Measurements from ENCODE around the gene LGSN.
"Not testable (repeated sequence)": the region's sequence is repeated elsewhere in the genome, so short reads cannot be mapped to it uniquely, and the experiment has no call there.

Gene LGSN, protein sequence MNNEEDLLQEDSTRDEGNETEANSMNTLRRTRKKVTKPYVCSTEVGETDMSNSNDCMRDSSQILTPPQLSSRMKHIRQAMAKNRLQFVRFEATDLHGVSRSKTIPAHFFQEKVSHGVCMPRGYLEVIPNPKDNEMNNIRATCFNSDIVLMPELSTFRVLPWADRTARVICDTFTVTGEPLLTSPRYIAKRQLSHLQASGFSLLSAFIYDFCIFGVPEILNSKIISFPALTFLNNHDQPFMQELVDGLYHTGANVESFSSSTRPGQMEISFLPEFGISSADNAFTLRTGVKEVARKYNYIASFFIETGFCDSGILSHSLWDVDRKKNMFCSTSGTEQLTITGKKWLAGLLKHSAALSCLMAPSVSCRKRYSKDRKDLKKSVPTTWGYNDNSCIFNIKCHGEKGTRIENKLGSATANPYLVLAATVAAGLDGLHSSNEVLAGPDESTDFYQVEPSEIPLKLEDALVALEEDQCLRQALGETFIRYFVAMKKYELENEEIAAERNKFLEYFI

DNA sequence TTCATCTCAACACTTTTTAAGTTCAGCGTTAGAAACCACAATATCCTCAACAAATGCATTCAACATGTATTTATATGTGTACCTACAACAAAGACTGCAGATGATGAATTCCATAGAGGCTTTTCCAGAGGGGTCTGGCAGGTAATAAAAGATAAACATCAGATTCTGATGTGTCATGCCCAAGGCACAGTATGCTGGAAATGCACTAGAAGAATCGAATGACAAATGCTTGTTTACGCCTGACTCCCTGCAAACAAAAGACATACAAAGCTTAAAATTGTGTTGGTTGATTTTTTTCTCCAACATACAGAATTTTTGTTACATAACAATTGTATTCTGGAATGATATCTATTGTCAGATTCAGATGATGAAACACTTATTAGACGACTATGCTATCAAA is at the start of gene LGSN:
Gene LGSN, minus strand, starts transcription at position 45 of the 400 bp plus-strand sequence. Its CDS starts 40 bp downstream, at position 5.
- DNase-seq, result no peak

DNA sequence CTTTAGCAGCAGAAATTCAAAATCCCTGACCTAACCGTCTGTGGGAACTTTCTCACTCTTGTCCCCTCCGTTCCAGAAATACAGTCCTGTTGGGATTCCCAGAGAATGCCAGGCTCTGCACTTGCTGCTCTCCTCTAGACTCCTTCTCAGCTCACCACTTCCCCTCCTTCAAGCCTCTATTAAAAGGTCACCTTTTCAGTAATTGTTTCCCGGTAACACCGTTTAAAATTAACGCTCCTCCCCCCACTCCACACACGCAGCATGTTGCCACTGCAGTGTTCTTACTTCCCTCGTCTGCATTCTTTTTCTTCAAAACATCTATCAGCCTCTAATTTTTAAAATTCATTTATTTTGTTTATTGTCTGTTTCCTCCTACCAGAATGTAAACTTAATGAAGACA is 48.6 kb upstream of the LGSN start:
- DNase-seq, result no peak

DNA sequence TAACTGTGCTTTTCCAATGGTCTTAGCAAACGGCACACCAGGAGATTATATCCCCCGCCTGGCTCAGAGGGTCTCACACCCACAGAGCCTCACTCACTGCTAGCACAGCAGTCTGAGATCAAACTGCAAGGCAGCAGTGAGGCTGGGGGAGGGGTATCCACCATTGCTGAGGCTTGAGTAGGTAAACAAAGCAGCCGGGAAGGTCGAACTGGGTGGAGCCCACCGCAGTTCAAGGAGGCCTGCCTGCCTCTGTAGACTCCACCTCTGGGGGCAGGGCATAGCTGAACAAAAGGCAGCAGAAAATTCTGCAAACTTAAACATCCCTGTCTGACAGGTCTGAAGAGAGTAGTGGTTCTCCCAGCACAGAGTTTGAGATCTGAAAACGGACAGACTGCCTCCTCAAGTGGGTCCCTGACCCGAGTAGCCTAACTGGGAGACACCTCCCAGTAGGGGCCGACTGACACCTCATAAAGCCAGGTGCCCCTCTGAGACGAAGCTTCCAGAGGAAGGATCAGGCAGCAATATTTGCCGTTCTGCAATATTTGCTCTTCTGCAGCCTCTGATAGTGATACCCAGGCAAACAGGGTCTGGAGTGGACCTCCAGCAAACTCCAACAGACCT is 42.8 kb upstream of the LGSN start:
- not testable (repeated sequence) for DNase-seq

DNA sequence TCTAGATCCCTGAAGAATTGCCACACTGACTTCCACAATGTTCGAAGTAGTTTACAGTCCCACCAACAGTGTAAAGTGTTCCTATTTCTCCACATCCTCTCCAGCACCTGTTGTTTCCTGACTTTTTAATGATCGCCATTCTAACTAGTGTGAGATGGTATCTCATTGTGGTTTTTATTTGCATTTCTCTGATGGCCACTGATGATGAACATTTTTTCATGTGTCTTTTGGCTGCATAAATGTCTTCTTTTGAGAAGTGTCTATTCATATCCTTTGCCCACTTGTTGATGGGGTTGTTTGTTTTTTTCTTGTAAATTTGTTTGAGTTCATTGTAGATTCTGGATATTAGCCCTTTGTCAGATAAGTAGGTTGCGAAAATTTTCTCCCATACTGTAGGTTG is 37.6 kb upstream of the LGSN start:
- not testable (repeated sequence) for DNase-seq

DNA sequence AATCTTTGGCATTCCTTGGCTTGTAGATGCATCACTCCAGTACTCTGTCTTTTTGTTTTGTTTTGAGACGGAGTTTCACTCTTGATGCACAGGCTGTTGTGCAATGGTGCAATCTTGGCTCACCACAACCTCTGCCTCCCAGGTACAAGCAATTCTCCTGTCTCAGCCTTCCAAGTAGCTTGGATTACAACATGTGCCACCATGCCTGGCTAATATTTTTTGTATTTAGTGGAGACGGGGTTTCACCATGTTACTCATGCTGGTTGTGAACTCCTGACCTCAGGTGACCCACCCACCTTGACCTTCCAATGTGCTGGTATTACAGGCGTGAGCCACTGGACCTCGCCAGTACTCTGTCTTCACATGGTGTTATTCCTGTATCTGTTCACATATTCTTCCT is 35.8 kb upstream of the LGSN start:
- DNase-seq, result no peak

DNA sequence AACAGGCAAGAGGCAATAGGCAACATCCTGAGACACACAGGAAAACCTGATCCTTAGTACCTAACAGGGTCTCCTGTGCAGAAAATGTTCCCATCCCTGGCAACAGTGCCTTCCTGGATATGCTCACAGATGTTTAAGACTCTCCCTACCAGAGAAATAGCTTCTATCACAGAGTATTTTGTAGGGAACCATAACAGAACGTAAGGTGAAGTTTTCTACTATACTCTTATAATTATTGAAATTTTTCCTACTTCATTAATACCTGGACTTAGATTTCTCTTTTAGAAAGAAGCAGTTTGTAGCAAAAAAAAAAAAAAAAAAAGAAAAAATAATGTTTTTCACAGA is 33.5 kb upstream of the LGSN start:
- no peak for DNase-seq

DNA sequence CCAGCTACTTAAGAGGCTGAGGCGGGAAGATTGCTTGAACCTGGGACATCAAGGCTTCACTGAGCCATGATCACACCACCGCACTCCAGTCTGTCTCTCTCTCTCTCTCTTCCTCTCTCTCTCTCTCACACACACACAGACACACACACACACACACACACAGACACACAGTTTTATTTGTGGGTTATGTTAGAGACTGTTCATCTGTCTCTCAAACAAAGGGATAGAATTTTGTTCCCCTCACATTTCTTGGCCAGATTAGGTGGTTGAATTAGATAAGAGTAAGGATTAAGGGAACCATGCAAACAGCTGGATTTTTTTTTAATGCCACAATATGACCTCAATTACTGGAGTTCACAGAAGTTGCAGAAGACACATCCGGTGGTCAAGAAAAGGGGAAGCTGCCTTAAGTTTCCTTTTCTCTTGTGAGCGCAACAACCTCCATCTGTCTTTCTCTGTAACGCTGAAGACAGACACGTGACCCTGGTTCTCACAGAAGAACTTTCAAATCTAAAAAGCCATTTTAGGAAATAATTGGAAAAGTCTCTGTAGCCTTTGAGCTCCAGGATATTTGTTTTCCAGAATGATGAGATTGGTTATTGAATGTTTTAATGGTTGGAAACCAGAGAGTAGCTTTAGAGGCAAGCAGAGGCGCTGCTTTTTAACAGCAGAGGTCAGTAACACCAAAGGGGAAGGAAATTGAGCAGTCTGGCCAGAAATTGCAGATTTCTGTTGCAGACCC is 32.9 kb upstream of the LGSN start:
- no peak for DNase-seq

DNA sequence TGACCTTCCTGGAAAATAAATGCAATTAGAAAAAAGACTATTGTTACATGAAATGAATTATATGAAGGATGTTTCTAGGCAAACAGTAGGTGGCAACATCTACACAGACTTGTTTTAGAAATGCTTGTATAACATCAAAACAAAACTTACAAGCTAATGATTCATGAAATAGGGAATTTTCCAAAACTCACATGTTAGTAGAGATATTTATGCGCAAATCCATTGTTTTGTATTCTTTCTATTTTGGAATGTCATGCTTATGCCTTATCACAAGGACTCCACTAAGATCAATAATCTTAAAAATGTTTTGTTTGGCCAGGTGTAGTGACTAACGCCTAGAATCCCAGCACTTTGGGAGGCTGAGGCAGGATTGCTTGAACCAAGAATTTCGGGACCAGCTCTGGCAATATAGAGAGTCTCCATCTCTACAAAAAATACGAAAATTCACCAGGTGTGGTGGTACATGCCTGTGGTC is 32.3 kb upstream of the LGSN start:
- no peak for DNase-seq

DNA sequence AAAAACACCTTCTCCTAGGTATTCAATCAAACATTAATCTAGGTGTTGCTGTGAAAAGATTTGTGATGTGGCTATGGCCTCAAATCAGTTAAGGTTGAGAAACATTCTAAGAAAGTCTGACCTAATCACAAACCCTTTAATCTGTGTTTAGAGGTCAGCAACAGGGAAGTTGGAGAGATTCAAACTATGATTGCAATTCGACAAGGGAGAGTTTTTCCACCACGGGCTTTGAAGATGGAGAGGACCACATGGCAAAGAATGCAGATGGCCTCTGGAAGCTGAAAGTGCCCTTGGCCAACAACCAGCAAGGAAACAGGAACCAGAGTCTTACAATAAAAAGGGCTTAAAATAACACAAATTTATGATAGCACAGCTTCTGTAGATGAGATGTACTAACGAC is 29.6 kb upstream of the LGSN start:
- DNase-seq, result no peak

DNA sequence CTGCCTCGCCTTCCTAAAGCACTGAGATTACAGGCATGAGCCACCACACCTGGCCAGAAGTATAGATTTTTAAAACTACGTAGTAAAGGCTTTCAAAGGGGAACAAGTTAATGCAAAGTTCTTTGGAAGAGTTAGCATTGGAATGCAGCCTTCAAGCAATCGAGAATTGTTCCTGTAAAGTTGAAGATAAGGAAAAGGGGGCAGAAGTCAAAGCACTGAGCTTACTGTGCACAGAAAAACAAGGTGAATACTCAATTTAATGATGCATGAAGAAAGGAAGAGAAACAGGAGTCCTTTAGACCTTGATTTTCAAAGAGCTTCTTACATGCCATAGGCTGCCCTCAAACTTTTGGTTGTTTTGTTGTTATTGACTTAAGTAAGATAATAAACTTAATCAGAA is 29.1 kb upstream of the LGSN start:
- no peak for DNase-seq

DNA sequence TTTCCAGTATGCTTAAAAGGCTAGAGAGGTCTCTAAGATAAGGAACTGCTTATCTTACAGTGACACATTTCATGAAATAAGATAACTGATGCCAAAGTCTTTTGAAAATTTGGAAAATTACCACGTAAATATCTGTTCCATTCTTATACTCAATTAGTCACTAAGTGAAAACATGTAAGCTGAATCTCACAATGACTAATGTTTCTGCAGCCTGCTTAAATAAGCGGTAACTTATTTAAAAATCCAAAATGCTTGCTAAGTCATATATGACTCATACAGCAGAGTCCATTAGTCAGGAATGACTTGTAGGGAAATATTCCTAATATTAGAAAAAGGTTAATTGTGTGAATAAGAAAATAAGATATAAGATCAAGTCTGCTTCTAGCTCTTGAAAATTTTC is 27.8 kb upstream of the LGSN start:
- DNase-seq, result no peak

DNA sequence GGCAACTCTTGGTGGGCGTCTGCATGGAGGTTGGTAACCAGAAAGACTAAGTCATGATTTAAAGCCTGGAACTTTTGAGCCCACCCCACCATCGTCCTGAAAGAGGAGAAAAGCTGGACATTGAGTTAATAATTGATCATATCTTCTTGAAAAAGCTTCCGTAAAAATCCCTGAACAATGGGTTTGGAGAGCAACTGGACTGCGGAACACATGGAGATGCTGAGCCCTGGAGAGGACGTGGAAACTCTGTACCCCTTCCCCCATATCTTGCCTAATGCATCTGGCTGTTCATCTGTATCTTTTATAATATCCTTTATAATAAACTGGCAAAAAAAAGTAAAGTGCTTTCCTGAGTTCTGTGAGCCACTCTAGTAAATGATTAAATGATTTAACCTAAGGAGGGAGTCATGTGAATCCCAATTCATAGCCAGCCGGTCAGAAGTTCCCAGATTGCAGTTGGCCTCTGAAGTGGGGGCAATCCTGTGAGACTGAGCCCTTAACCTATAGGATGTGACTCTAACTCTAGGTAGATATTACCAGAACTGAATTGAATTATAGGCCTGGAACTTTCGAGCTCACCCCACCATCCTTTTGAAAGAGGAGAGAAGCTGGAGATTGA is 26.5 kb upstream of the LGSN start:
- DNase-seq, result no peak

DNA sequence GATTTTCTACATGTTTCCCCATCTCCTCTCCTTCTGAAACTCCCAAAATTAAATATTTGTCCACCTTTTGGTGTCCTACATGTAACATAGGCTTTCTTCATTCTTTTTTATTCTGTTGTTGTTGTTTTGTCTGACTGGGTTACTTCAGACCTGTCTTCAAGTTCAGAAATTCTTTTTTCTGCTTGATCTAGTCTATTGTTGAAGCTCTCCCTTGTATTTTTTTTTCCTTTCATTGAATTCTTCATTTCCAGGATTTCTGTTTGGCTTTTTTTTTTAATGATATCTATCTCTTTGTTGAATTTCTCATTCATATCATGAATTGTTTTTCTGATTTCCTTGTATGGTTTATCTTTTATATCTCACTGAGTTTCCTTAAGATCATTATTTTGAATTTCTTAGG is 20.6 kb upstream of the LGSN start:
- DNase-seq, result no peak

DNA sequence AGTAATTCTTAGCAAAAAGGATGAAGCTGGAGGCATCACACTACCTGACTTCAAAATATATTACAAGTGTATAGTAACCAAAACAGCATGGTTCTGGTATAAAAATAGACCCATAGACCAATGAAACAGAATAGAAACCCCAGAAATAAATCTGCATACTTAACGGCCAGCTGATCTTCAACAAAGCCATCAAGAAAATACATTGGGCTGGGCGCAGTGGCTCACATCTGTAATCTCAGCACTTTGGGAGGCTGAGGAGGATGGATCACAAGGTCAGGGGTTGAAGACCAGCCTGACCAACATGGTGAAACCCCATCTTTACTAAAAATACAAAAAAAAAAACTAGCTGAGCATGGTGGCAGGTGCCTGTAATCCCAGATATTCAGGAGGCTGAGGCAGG is 14.9 kb upstream of the LGSN start:
- DNase-seq, result not testable (repeated sequence)

DNA sequence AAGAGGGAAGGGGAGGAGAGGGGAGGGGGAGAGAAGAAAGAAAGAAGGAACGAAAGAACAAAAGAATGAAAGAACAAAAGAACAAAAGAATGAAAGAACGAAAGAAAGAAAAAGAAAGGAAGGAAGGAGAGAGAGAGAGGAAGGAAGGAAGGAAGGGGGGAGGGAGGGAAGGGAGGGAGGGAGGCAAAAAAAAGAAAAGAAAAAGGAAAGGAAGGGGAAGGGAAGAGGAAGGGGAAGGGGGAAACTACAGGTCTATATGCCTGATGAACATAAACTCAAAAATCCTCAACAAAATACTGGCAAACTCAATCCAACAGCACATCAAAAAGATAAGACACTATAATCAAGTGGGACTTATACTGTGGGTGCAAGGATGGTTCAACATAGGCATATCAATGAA is 13.7 kb upstream of the LGSN start:
- DNase-seq, result no peak

DNA sequence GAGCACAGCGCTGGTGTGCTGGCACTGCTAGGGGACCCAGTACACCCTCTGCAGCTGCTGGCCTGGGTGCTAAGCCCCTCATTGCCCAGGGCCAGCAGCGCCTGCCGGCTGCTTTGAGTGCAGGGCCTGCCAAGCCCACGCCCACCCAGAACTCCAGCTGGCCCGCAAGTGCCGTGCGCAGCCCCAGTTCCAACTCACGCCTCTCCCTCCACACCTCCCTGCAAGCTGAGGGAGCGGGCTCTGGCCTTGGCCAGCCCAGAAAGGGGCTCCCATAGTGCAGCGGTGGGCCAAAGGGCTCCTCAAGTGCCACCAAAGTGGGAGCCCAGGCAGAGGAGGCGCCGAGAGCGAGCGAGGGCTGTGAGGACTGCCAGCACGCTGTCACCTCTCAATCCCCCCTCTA is 6.8 kb upstream of the LGSN start:
- DNase-seq, result not testable (repeated sequence)

DNA sequence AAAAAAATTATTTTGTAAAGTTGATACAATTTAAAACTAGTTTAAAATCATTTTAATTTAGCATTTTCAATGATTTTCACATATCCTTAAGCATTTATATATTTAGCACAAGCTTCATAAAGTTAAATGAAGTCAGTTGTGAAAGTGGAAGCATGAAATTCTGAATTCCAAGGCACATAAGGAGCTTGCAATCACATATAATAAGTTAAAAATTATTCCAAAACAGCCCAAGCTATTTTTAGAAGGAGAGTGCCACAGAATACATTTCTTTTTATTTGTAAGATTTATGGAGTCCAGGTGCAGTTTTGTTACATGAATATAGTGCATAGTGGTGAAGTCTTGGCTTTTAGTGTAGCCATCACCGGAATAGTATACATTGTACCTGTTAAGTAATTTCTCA is 3.2 kb upstream of the LGSN start:
- no peak for DNase-seq

DNA sequence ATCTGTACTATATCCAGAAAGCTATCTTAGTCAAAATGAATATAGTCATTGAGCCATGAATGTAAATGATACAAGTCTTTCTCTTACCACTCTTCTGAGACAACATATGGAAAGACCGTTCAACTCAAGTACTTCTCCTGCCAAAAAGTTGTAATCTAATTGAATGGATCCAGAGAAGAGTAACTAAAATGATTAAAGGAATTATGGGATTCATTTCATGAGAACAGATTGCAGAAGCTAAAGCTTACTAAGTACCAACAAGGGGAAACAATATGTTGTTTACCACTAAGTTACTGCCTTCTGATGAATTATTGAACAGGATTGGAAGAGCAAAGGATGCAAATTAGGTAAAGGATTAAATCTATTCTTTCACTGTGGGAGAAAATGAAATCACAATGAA is 2.0 kb upstream of the LGSN start:
- DNase-seq, result no peak

DNA sequence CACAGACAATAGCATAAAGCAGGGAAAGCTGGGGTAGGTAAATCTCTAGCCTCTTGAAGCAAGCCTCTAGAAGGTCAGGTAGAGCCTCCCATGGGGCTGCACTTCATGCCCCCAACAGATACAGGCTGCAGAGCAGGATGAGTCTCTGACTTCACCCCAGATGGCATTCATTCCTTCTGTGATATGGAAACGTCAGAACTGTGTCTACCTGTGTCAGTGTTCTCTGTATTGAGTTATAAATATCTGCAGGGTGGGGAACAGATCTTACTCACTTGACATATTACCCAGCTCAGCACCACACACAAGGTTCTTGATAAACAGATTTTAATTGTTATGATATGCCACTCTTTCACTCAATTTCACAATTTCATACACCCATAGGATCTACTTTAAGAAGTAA is 2.1 kb downstream of the LGSN start:
- no peak for DNase-seq

DNA sequence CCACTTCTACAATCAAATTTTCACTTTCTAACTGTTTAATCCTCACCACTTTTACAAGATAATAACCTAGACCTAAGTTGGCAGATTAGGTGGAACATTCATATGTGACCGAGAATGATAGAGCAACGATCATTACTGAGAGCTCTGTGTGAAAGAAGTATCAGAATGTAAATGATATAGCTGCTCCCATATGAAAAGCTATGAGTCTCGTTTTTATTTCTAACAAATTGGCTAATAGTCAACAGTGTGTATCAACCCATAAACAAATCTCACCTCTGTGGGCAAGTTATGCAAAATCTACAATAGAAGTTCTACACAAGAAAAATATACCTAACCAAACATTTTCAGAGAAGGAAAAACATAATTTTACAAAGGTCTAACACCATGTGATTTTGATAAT is 3.7 kb downstream of the LGSN start:
- no peak for DNase-seq

DNA sequence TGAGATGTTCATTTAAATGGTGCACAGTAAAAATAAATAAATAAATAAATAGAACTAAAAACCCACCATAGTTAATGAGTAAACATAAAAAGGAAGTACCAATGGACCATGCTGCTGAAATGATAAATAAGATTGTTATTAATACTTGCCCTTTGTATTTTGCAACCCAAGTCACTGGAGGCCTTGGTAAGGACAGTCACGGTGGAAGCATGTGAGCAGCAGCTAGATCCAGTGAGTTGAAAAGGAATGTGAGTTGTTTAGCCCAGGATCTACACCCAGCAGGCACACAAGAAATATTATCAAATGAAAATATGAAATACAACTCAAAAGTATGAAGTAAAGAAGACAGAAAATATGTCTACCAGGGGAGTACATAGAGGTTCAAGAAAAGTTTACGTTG is 6.7 kb downstream of the LGSN start:
- no peak for DNase-seq

DNA sequence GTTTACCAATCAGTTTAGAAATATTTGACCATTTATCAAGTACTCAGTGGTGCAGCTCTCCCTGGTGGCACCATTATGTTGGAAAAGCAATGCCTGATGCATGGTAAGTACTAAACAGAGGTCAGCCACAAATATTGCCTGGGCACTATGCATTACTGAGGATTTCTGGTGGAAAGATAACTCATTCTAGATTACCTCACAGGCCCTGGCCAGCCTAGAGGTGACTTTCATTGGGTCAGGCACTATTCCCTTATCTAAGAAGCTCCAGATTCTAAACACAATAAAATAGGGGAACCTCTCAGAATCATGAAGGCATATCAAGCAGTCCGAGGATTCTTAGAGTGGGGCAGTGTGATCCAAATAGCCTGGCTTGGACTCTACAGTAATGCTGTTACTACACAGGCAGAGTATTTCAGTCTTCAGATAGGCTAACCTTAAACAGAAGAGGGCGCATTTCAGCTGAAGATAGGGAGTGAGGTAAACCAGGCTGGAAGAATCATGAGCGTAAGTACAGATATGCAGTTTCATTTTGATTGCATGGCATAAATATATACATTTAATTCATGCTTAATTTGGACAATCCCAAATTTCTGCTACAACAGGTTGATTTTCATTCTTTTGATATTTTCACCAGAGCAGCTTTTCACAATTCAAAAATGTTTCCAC is 12.1 kb downstream of the LGSN start:
- DNase-seq, result peak; percentile 0

DNA sequence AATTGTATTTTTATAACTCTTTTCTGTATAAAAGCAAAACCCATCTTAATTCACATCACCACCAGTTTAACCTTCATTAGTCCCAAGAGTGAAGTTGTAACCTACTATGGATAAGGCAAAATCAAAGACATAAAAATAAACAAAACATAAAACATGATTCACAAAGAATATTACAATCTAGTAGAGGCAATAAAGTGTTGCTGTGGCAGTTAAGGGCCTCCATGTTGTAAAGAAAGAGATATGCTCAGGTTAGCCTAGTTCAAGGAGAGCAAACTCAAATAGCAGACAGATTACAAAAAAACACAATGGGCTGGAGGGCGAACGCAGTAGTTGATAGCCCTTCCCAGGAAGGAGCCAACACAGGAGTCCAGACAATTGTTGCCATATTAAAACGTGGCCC is 13.4 kb downstream of the LGSN start:
- DNase-seq, result no peak
